ENCODE measurements around the gene VAC14. TPM values are rescaled to one million over a fixed set of nuclear protein-coding genes. Genes with fewer than 3 reads are reported as not detected.

Gene VAC14
- polyA plus RNA-seq, 1 experiment, result 50.7 TPM

GRCh38 chr16:70790815-70791214 is 10.1 kb downstream of the VAC14 start:
- no peak for DNase-seq (ENCODE audit: low read depth)
- H3K36me3 ChIP-seq (ENCODE audit: control insufficient read depth, insufficient read depth, low read length), result peaks cover 3% of the 10 kb centered on the region
- ChIA-PET POLR2A (no interaction called here), CTCF (no interaction called here)
- H3K4me3 ChIP-seq (ENCODE audit: low read depth, low read length), result no peak overlapping the region
- TF ChIP-seq CTCF (IDR thresholded peaks at IDR 0.05; ENCODE audit: insufficient read depth, low read depth, low read length), result no peak
- no peaks in the 10 kb centered on the region for H3K27me3 ChIP-seq (ENCODE audit: control insufficient read depth, insufficient read depth, low read length)

- no peaks in the 10 kb centered on the region for H3K27me3 ChIP-seq (ENCODE audit: control insufficient read depth, insufficient read depth, low read length)
- H3K4me3 ChIP-seq (ENCODE audit: low read depth, low read length), result no peak overlapping the region
- peaks cover 6% of the 10 kb centered on the region for H3K36me3 ChIP-seq (ENCODE audit: control insufficient read depth, insufficient read depth, low read length)
- TF ChIP-seq CTCF (IDR thresholded peaks at IDR 0.05; ENCODE audit: insufficient read depth, low read depth, low read length), result no peak
- no peak for DNase-seq (ENCODE audit: low read depth)
- CTCF ChIA-PET, result interaction anchor here (0.7 to 1.0 kb wide), 2 partner anchors 14 to 17 kb away, joined by 3 read pairs; no protein-coding TSS in a partner anchor
- POLR2A ChIA-PET, result no interaction called here
Observed at GRCh38 chr16:70789595-70790447, 11.1 kb downstream of the VAC14 start.

- DNase-seq (ENCODE audit: low read depth), result no peak
- peaks cover 9% of the 10 kb centered on the region for H3K36me3 ChIP-seq (ENCODE audit: control insufficient read depth, insufficient read depth, low read length)
- H3K27me3 ChIP-seq (ENCODE audit: control insufficient read depth, insufficient read depth, low read length), result no peaks in the 10 kb centered on the region
- H3K4me3 ChIP-seq (ENCODE audit: low read depth, low read length), result no peak overlapping the region
- no peak for TF ChIP-seq CTCF (IDR thresholded peaks at IDR 0.05; ENCODE audit: insufficient read depth, low read depth, low read length)
- CTCF ChIA-PET, result interaction anchor here (1.0 kb wide), 1 partner anchor 15 kb away, joined by 3 read pairs; no protein-coding TSS in a partner anchor
- POLR2A ChIA-PET, result no interaction called here
Observed at GRCh38 chr16:70788668-70789594, 12.0 kb downstream of the VAC14 start.

GRCh38 chr16:70786020-70786755 is 14.8 kb downstream of the VAC14 start:
- Histone ChIP-seq H3K4me3 (ENCODE audit: low read depth, low read length) (no peak overlapping the region), H3K36me3 (ENCODE audit: control insufficient read depth, insufficient read depth, low read length) (peaks cover 23% of the 10 kb centered on the region), H3K27me3 (ENCODE audit: control insufficient read depth, insufficient read depth, low read length) (no peaks in the 10 kb centered on the region)
- DNase-seq (ENCODE audit: low read depth), result no peak
- CTCF ChIA-PET, result no interaction called here
- TF ChIP-seq CTCF (IDR thresholded peaks at IDR 0.05; ENCODE audit: insufficient read depth, low read depth, low read length), result no peak
- POLR2A ChIA-PET, result no interaction called here
